Measurements from ENCODE around the gene PHF21B.
A peak's percentile ranks its signal among the peaks of the same experiment; 100 is the strongest.

PHF21B gene

DNA sequence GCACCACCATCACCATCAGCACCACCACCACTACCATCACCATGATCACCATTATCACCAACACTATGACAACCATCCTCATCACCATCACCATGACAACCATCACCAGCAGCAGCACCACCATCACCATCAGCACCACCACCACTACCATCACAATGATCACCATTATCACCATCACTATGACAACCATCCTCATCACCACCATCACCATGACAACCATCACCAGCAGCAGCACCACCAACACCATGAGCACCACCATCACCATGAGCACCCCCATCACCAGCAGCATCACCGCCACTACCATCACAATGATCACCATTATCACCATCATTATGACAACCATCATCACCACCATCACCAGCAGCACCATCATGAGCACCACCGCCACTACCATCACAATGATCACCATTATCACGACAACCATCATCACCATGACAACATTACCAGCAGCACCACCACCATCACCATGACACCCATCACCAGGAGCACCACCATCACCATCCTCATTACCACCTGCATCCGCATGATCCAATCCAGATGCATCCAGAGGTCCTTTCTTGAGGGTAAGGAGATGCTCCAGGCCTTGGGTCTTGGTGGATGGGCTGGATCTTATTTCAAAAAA is 23.8 kb downstream of the PHF21B start:
- TF ChIP-seq, protein P1, sequence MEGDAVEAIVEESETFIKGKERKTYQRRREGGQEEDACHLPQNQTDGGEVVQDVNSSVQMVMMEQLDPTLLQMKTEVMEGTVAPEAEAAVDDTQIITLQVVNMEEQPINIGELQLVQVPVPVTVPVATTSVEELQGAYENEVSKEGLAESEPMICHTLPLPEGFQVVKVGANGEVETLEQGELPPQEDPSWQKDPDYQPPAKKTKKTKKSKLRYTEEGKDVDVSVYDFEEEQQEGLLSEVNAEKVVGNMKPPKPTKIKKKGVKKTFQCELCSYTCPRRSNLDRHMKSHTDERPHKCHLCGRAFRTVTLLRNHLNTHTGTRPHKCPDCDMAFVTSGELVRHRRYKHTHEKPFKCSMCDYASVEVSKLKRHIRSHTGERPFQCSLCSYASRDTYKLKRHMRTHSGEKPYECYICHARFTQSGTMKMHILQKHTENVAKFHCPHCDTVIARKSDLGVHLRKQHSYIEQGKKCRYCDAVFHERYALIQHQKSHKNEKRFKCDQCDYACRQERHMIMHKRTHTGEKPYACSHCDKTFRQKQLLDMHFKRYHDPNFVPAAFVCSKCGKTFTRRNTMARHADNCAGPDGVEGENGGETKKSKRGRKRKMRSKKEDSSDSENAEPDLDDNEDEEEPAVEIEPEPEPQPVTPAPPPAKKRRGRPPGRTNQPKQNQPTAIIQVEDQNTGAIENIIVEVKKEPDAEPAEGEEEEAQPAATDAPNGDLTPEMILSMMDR (IDR thresholded peaks at IDR 0.05; ENCODE audit: low read depth, low read length), result no peak
- no peak for DNase-seq (ENCODE audit: low read depth in 2 of 2)

DNA sequence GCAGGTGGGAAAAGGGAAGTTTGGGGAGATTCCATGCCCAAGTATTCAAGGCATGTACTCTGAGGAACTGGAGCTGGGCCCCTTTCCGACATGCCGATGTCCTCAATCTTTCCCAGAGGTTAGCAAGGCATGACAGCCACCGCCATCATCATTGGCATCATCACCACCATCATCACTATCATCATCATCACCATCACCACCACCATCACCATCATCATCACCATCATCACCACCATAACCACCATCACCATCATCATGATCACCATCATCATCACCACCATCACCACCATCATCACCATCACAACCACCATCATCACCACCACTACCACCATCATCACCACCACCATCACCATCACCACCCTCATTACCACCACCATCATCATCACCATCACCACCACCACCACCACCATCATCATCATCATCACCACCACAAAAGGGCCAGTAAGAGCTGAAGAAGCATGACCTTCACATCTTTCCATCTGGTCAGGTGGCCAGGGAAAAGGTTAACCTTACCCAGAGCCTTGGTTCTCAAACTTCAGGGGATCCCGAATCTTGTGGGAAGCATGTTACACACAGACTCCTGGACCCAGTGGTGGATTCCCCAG is 25.8 kb downstream of the PHF21B start:
- no peak overlapping the region for H3K4me3 ChIP-seq (replicated peaks in 1 of 2; ENCODE audit: low read depth in 2 of 2, low read length in 2 of 2)
- DNase-seq (ENCODE audit: low read depth in 2 of 2), result no peak
- TF ChIP-seq, protein P1 (IDR thresholded peaks at IDR 0.05; ENCODE audit: low read depth, low read length), result no peak

More for the DNA sequence above, 23.8 kb downstream of the PHF21B start:
- H3K4me3 ChIP-seq (replicated peaks in 1 of 2; ENCODE audit: low read depth in 2 of 2, low read length in 2 of 2), result no peak overlapping the region

DNA sequence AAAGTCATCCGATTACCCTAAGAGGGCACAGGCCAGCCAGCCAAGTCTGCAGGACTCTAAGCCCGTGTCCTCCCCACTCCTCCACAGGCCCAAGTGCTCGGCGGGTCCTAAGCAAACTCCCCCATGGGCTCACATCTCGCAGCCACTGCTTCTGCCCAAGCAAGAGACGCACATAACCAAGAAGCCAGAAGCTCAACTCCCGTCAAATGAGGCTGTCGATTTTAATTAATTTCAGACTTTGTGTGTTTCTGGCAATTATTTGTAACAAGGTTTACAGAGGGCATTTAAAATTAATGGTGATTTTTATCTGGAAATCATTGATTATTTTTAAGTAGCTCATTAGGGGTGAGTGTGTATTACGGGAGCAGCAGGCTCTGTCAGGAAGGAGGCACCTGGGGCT is 27.4 kb downstream of the PHF21B start:
- DNase-seq (ENCODE audit: low read depth in 2 of 2), result no peak
- TF ChIP-seq, protein P1 (IDR thresholded peaks at IDR 0.05; ENCODE audit: low read depth, low read length), result no peak
- H3K4me3 ChIP-seq (replicated peaks in 1 of 2; ENCODE audit: low read depth in 2 of 2, low read length in 2 of 2), result no peak overlapping the region

DNA sequence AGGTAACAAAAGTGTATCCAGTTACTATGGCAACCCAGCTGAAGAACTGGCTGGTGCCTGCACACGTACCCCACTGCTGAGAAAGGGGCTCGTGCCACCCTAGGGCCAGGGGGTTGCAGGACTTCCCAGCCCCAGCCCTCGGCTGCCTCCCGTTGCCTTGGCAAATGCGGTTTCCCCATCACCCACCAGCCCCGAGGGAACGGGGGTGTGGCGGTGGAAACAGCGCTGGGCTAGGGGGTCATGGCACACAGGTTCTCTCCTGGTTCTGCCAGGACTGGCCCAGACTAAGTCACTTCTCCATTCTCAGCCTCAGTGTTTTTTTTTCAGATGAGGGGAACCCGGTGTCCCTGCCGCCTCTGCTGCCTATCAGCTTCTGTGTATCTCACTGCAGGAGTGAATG is 27.9 kb downstream of the PHF21B start:
- no peak overlapping the region for H3K4me3 ChIP-seq (replicated peaks in 1 of 2; ENCODE audit: low read depth in 2 of 2, low read length in 2 of 2)
- no peak for DNase-seq (ENCODE audit: low read depth in 2 of 2)
- TF ChIP-seq, protein P1 (IDR thresholded peaks at IDR 0.05; ENCODE audit: low read depth, low read length), result no peak

DNA sequence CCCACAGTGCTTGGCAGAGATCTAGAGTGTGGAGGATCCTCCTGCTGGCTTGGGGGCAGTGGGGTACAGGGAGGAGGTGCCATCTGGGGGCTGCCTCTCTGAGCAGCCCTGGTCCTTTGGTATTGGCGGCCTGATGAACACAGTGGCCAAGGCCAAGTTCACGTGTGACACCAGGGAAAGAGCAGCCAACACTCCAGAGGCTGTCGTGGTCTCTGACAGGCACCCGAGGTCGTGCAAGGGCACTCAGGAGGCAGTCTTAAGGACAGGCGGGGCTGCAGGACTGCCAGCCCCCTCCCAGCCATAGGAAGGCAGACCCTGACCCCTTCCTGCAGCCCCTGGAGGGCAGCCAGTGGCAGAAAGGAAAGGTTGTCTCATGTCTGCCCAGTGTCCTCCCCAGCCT is 30.7 kb downstream of the PHF21B start:
- TF ChIP-seq, protein P1 (IDR thresholded peaks at IDR 0.05; ENCODE audit: low read depth, low read length), result no peak
- no peak overlapping the region for H3K4me3 ChIP-seq (replicated peaks in 1 of 2; ENCODE audit: low read depth in 2 of 2, low read length in 2 of 2)
- DNase-seq (ENCODE audit: low read depth in 2 of 2), result no peak

DNA sequence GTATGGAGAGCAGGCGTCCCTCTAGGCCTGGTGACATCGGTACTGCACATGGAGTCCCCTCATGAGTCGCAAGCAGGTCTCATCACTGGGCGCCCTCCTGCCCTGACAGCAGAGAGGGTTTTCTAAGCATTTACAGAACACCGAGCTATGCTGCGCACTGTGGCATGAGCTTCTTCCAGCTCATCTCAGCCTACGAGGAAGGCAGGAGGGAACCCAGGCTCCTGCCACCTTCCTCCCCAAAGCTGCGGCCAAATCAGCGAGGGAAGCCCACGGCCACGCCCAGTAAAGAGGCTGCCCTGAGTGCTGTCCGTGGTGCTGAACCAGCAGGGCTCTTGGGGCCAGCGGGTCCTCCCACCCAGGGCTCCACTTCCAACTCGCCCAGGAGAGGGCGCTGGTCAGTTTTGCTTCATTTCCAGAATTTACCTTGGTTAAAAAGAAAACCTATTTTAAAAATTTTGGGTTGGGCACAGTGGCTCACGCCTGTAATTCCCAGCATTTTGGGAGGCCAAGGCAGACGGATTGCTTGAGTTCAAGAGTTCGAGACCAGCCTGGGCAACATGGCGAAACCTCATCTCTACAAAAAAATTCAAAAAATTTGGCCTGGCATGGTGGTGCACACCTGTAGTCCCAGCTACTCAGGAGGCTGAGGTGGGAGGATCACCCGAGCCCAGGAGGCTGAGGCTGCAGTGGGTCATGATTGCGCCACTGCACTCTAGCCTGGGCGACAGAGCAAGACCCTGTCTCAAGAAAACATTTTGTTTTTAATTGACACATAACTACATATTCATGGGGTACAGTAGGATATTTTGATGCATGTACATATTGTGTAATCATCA is 34.2 kb downstream of the PHF21B start:
- DNase-seq (ENCODE audit: low read depth in 2 of 2), result peak; percentile 80 to 83
- H3K4me3 ChIP-seq (replicated peaks in 1 of 2; ENCODE audit: low read depth in 2 of 2, low read length in 2 of 2), result no peak overlapping the region
- TF ChIP-seq, protein P1 (IDR thresholded peaks at IDR 0.05; ENCODE audit: low read depth, low read length), result peak; percentile 80
